Pancreas (tissue), 10 donors: ENCODE data around the gene AKAP10. TPM values are rescaled to one million over a fixed set of nuclear protein-coding genes. Genes with fewer than 3 reads are reported as not detected.

ENCODE experiments used
- ATAC-seq, 4 donors: fragments of 200-7000 bp; cut with Tn5 transposase; one replicate each; pipeline versions ENCODE4 v1.8.0 to v1.9.1; 2020; ENCODE audit warnings: mild to moderate bottlenecking in 4 of 4, moderate library complexity in 4 of 4
- DNase-seq, 6 donors: peaks; one replicate each; pipeline ENCODE4 v3.0.0-alpha.2; 2020
- FAIRE-seq: peaks from 2 replicates; lab custom pipeline; 2012; peaks lifted over from hg19 to GRCh38; lab: Jason Lieb, UNC
- H3K27ac ChIP-seq, 4 donors: fragments of 200-600 bp; sonication (generic); 1 replicate in 3 of 4; 2 replicates in 1 of 4; pipeline versions ENCODE4 v1.5.0 to v1.8.0; 2020
- H3K27me3 ChIP-seq, 4 donors: fragments of 200-600 bp; one replicate each; pipeline ENCODE4 v1.8.0; 2021
- H3K36me3 ChIP-seq, 3 donors: fragments of 200-600 bp; sonication (generic) in 1 of 3; one replicate each; pipeline versions ENCODE4 v1.5.0 to v1.8.0; 2020 to 2021
- H3K4me1 ChIP-seq, 3 donors: fragments of 200-600 bp; one replicate each; pipeline ENCODE4 v1.8.0; 2021
- H3K4me3 ChIP-seq, 4 donors: fragments of 200-600 bp; sonication (generic) in 2 of 4; one replicate each; pipeline versions ENCODE4 v1.5.0 to v1.8.0; 2020 to 2021
- H3K9me3 ChIP-seq, 4 donors: fragments of 200-600 bp; one replicate each; pipeline ENCODE4 v1.8.0; 2021
- CTCF ChIP-seq, 4 donors: fragments of 200-600 bp; sonication (generic) in 3 of 4; IDR thresholded peaks; one replicate each; pipeline versions ENCODE4 v1.5.0 to v1.8.0; 2021; ENCODE audit warnings: antibody characterized with exemption in 4 of 4
- WGBS, 2 donors: extraction: QIAGEN DNeasy Blood & Tissue Kit; methylation state at CpG; one replicate each; pipeline ENCODE4 v1.1.7; 2013; 5-methylcytosine and 5-hydroxymethylcytosine counted together
- intact Hi-C, 3 donors: fragments of 100-400 bp; cut with DNase I; formaldehyde crosslinking; loops; one replicate each; pipeline versions ENCODE4 v1.11.1 to v1.14.2; 2022
- polyA plus RNA-seq, 2 donors: library from polyadenylated mRNA; stranded (reverse); fragments of 200-250 nt; gene quantifications; one replicate each; pipeline ENCODE4 v1.2.3, GENCODE V29; 2013
- total RNA-seq, 6 donors: library from RNA; stranded (reverse); fragmentation: NEBNext Ultra II Directional in 4 of 6; extraction: Animal tissue kit (Norgen Biotek cat#: 25700) in 4 of 6; gene quantifications; one replicate each; pipeline versions ENCODE4 v1.2.1 to v1.2.4, GENCODE V29; 2021 to 2023
- donor health status: healthy with polysubstance abuse.
- donor health status: DM: no; HTN: no; CAD: no; lungs with moderate emphysema.
- donor health status: DM: no; HTN: no; CAD: no.
- donor health status: control.
- donor health status: control.
- donor health status: Bipolar disorder and iron deficiency.
- donor health status: DM: yes; HTN: yes; CAD: no.
- donor health status: DM: no; HTN: no; CAD: no.
- donor health status: DM: no; HTN: no; CAD: no.
- donor health status: DM: yes; HTN: yes; CAD: no.

The AKAP10 gene
- total and polyA plus RNA-seq, 8 donors = 4.0 to 25.5 (median 11.8) TPM

- Histone ChIP-seq H3K4me3 (no peak overlapping the region), H3K9me3 (no peaks in the 10 kb centered on the region), H3K4me1 (no peaks in the 10 kb centered on the region), H3K27me3 (no peaks in the 10 kb centered on the region), H3K27ac (no peak overlapping the region), H3K36me3 (no peaks in the 10 kb centered on the region)
- DNase-seq (no peak), FAIRE-seq (no peak), ATAC-seq (no peak)
- intact Hi-C loops = no loop called here
- TF ChIP-seq CTCF (IDR thresholded peaks at IDR 0.05) = no peak
Measured at GRCh38 chr17:19886116-19886515, 91.5 kb downstream of the AKAP10 start.

GRCh38 chr17:19883537-19884215, 94.0 kb downstream of the AKAP10 start:
- intact Hi-C loops = no loop called here
- Histone ChIP-seq H3K9me3 (no peaks in the 10 kb centered on the region), H3K27me3 (no peaks in the 10 kb centered on the region), H3K27ac (no peak overlapping the region), H3K4me3 (no peak overlapping the region), H3K36me3 (no peaks in the 10 kb centered on the region), H3K4me1 (no peaks in the 10 kb centered on the region)
- TF ChIP-seq CTCF (IDR thresholded peaks at IDR 0.05) = no peak
- WGBS, 2 donors = 80 to 86% methylated on average over 8 of the region's 8 CpGs
- ATAC-seq (no peak), DNase-seq (no peak), FAIRE-seq (no peak)

- no peaks in the 10 kb centered on the region for H3K9me3 ChIP-seq
- DNase-seq (no peak), FAIRE-seq (no peak), ATAC-seq (no peak)
- no peaks in the 10 kb centered on the region for H3K27me3 ChIP-seq
- H3K4me3 ChIP-seq = no peak overlapping the region
- H3K36me3 ChIP-seq = no peaks in the 10 kb centered on the region
- WGBS, 2 donors = 85 to 90% methylated on average over 4 of the region's 4 CpGs
- H3K4me1 ChIP-seq = no peaks in the 10 kb centered on the region
- intact Hi-C loops = no loop called here
- no peak overlapping the region for H3K27ac ChIP-seq
- TF ChIP-seq CTCF (IDR thresholded peaks at IDR 0.05) = no peak
Measured at GRCh38 chr17:19880393-19880792, 97.2 kb downstream of the AKAP10 start.

GRCh38 chr17:19877364-19877945, 100.2 kb downstream of the AKAP10 start:
- Histone ChIP-seq H3K27ac (no peak overlapping the region), H3K36me3 (no peaks in the 10 kb centered on the region), H3K9me3 (no peaks in the 10 kb centered on the region), H3K4me3 (no peak overlapping the region), H3K4me1 (no peaks in the 10 kb centered on the region), H3K27me3 (no peaks in the 10 kb centered on the region)
- no peak for TF ChIP-seq CTCF (IDR thresholded peaks at IDR 0.05)
- WGBS, 2 donors = 31 to 38% methylated on average over 6 of the region's 6 CpGs
- DNase-seq (no peak), ATAC-seq (peak in 3 of 4 donors; percentile 46 to 57 (median 46)), FAIRE-seq (no peak)
- intact Hi-C loops = no loop called here

GRCh38 chr17:19876529-19877161, 101.0 kb downstream of the AKAP10 start:
- intact Hi-C loops = no loop called here
- FAIRE-seq (no peak), ATAC-seq (peak; percentile 53 to 90 (median 75)), DNase-seq (peak in 1 of 6 donors; percentile 60)
- Histone ChIP-seq H3K27ac (no peak overlapping the region), H3K4me3 (no peak overlapping the region), H3K36me3 (no peaks in the 10 kb centered on the region), H3K9me3 (no peaks in the 10 kb centered on the region), H3K4me1 (no peaks in the 10 kb centered on the region), H3K27me3 (no peaks in the 10 kb centered on the region)
- no peak for TF ChIP-seq CTCF (IDR thresholded peaks at IDR 0.05)
- 40 to 50% methylated on average over 13 of the region's 13 CpGs for WGBS, 2 donors
